Upper lobe of left lung (tissue), 6 donors: ENCODE data around the gene LSM14A. TPM values are rescaled to one million over a fixed set of nuclear protein-coding genes. Genes with fewer than 3 reads are reported as not detected.

ENCODE experiments used
- ATAC-seq, 2 donors: fragments of 200-7000 bp; cut with Tn5 transposase; one replicate each; pipeline ENCODE4 v1.9.1; 2022; ENCODE audit warnings: mild to moderate bottlenecking in 2 of 2, moderate library complexity in 2 of 2; ENCODE audit not compliant: low FRiP score in 2 of 2
- DNase-seq, 2 donors: peaks; one replicate each; pipeline ENCODE4 v3.0.0-alpha.2; 2019 to 2020
- H3K27ac ChIP-seq, 4 donors: fragments of 200-600 bp; sonication (generic); one replicate each; pipeline ENCODE4 v1.5.1; 2016 to 2019
- H3K27me3 ChIP-seq, 4 donors: fragments of 200-600 bp; sonication (generic); one replicate each; pipeline ENCODE4 v1.5.1; 2017 to 2019
- H3K36me3 ChIP-seq, 4 donors: fragments of 200-600 bp; sonication (generic); one replicate each; pipeline ENCODE4 v1.5.1; 2016 to 2019
- H3K4me1 ChIP-seq, 4 donors: fragments of 200-600 bp; sonication (generic); one replicate each; pipeline ENCODE4 v1.5.1; 2018 to 2019
- H3K4me3 ChIP-seq, 4 donors: fragments of 200-600 bp; sonication (generic); one replicate each; pipeline ENCODE4 v1.5.1; 2017 to 2019; ENCODE audit warnings: mild to moderate bottlenecking in 2 of 4, moderate library complexity in 1 of 4
- H3K9me3 ChIP-seq, 4 donors: fragments of 200-600 bp; sonication (generic); one replicate each; pipeline ENCODE4 v1.5.1; 2018 to 2019
- EP300 ChIP-seq, 4 donors: sonication (generic); formaldehyde crosslinking; IDR thresholded peaks; one replicate each; pipeline ENCODE4 v1.5.1; 2017; ENCODE audit warnings: antibody characterized with exemption in 4 of 4, control low read depth in 2 of 4
- POLR2A ChIP-seq, 4 donors: fragments of 450-650 bp; IDR thresholded peaks; one replicate each; pipeline ENCODE4 v1.5.1; 2016 to 2017; ENCODE audit warnings: antibody characterized with exemption in 4 of 4, mild to moderate bottlenecking in 2 of 4
- POLR2AphosphoS5 ChIP-seq, 2 donors: sonication (generic); formaldehyde crosslinking; IDR thresholded peaks; one replicate each; pipeline ENCODE4 v1.5.1; 2017; ENCODE audit warnings: antibody characterized with exemption in 2 of 2
- WGBS, 2 donors: methylation state at CpG; one replicate each; pipeline ENCODE4 v1.1.5; 2017 to 2018; 5-methylcytosine and 5-hydroxymethylcytosine counted together
- total RNA-seq, 6 donors: library from RNA; depleted of rRNA in 4 of 6; stranded (reverse); fragments of >200 nt in 4 of 6; gene quantifications; one replicate each; pipeline versions ENCODE4 v1.1.0 to v1.2.1, GENCODE V29; 2016 to 2021
- TF ChIP-seq, protein P1 (sequence below), 6 experiments: fragments of 450-650 bp in 4 of 6; fragments of 200-600 bp in 2 of 6; sonication (generic) in 2 of 6; IDR thresholded peaks; one replicate each; pipeline ENCODE4 v1.5.1; 2016 to 2019; ENCODE audit warnings: antibody characterized with exemption in 6 of 6
- donor health status: DM: no; HTN: no; CAD: no; lungs with moderate emphysema.
- donor health status: DM: no; HTN: yes; CAD: no; lungs with severe emphysema.

LSM14A gene
- total RNA-seq, 6 donors from 2014 or later: 85.2 to 212 (median 96.3) TPM

DNA sequence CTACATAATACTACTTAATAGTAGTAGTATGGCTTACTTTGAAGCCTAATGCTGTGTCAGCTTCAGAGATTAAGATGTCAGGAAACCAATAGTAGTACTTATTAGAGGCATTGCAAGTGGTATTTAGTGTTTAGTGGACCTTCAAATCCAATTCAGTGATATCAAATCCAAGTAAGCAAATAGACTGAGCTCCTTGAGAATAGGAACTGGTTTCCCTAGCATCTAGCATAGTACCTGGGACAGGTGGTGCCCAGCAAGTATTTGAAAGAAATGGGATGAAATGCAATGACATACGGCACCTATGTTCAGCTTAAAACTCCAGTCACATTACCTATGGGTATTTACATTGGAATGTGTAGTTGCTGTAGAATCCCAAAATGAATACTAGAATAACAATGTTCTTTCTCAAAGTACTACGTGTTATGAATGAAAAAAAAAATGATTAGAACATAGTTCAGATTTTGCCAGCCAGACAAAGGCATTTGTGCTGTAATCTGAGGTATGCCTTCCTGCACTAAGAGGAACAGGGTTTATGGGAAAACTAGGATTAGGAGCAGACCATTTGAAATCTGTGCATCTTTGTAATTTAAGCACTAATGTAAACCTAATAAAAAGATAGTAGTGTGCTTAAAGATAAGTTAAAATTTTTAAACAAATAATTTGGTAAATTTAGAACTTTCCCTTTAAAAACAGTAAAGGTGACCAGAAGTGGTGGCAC, 17.1 kb downstream of the LSM14A start:
- peaks cover 50 to 61% (median 56%) of the 10 kb centered on the region in 4 donors for H3K4me1 ChIP-seq
- no peak overlapping the region for H3K4me3 ChIP-seq
- TF ChIP-seq POLR2A (IDR thresholded peaks at IDR 0.05): no peak
- TF ChIP-seq EP300 (IDR thresholded peaks at IDR 0.05): no peak
- TF ChIP-seq, protein P1, sequence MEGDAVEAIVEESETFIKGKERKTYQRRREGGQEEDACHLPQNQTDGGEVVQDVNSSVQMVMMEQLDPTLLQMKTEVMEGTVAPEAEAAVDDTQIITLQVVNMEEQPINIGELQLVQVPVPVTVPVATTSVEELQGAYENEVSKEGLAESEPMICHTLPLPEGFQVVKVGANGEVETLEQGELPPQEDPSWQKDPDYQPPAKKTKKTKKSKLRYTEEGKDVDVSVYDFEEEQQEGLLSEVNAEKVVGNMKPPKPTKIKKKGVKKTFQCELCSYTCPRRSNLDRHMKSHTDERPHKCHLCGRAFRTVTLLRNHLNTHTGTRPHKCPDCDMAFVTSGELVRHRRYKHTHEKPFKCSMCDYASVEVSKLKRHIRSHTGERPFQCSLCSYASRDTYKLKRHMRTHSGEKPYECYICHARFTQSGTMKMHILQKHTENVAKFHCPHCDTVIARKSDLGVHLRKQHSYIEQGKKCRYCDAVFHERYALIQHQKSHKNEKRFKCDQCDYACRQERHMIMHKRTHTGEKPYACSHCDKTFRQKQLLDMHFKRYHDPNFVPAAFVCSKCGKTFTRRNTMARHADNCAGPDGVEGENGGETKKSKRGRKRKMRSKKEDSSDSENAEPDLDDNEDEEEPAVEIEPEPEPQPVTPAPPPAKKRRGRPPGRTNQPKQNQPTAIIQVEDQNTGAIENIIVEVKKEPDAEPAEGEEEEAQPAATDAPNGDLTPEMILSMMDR (IDR thresholded peaks at IDR 0.05): no peak
- TF ChIP-seq POLR2AphosphoS5 (IDR thresholded peaks at IDR 0.05): no peak
- no peak for DNase-seq
- H3K9me3 ChIP-seq: no peaks in the 10 kb centered on the region
- ATAC-seq: no peak
- H3K36me3 ChIP-seq: peaks cover 0 to 4% (median 3%) of the 10 kb centered on the region in 4 donors
- H3K27ac ChIP-seq: no peak overlapping the region
- 52 to 56% methylated on average over 2 of the region's 2 CpGs for whole genome bisulfite sequencing, 2 donors
- no peaks in the 10 kb centered on the region for H3K27me3 ChIP-seq

DNA sequence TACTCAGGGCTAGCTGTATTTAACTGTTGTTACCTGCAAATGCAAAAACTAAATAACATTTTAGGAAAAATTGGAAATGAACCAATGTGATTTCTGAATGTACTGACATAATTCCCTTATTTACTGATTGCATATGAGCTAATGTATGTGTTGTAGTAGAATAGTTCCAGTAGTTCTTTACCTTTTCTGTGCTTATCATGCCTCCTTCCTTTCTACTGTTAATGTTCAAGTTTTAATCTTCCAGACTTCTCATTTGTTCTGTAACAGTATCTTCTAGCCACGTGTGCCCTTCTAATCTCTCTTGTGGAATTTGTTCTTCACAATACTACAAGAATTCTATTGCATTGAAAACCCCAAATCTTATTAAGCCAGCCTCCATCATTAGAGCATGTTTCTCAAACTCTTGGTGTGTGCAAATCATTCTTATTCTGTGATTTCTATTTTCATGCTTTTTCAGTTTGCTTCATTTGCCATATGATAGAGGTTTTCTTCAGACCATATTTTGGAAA, 17.7 kb downstream of the LSM14A start:
- Histone ChIP-seq H3K4me1 (peaks cover 44 to 55% (median 50%) of the 10 kb centered on the region in 4 donors), H3K9me3 (no peaks in the 10 kb centered on the region), H3K4me3 (no peak overlapping the region), H3K27me3 (no peaks in the 10 kb centered on the region), H3K36me3 (peaks cover 5 to 11% (median 8%) of the 10 kb centered on the region in 4 donors), H3K27ac (no peak overlapping the region)
- WGBS, 2 donors: 12 to 24% methylated on average over 1 of the region's 1 CpG
- no peak for ATAC-seq
- no peak for TF ChIP-seq POLR2A (IDR thresholded peaks at IDR 0.05)
- TF ChIP-seq EP300 (IDR thresholded peaks at IDR 0.05): no peak
- TF ChIP-seq, protein P1 (IDR thresholded peaks at IDR 0.05): no peak
- no peak for TF ChIP-seq POLR2AphosphoS5 (IDR thresholded peaks at IDR 0.05)
- no peak for DNase-seq

DNA sequence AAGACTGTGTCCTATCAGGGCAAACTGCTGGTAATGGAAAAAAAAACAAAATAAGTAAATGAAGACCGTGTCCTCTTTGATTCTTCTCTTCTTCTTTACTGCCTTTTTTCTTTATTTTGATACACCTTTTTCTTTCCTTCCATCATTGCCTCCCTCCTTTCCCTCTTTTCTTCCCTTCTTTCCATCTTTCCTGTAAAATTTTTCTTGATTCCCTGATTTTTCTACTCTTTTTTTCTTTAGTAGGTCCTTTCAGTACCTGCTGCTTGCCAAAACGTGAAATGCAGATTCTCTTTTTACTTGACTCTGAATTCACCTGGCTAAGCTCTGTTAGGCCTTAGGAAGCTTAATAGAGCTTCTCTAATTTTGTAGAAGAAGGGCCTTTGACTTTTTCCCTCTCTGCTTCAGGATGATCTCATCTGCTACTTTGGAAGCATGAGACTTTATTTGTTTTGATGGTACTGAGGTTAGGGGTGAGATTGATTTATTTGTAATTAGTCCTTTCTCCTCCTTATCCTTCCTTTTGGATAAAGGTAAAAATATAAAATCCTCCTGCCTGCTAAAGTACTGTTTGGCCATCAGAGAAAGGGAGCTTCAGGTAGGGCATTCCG, 19.2 kb downstream of the LSM14A start:
- DNase-seq (no peak), ATAC-seq (no peak)
- Histone ChIP-seq H3K36me3 (peaks cover 14 to 24% (median 16%) of the 10 kb centered on the region in 4 donors), H3K9me3 (no peaks in the 10 kb centered on the region), H3K27ac (no peak overlapping the region), H3K4me1 (peaks cover 34 to 40% (median 39%) of the 10 kb centered on the region in 4 donors), H3K4me3 (no peak overlapping the region), H3K27me3 (no peaks in the 10 kb centered on the region)
- TF ChIP-seq POLR2A (IDR thresholded peaks at IDR 0.05) (no peak), EP300 (IDR thresholded peaks at IDR 0.05) (no peak), POLR2AphosphoS5 (IDR thresholded peaks at IDR 0.05) (no peak)
- TF ChIP-seq, protein P1 (IDR thresholded peaks at IDR 0.05): no peak
- 77 to 84% methylated on average over 3 of the region's 3 CpGs for WGBS, 2 donors

DNA sequence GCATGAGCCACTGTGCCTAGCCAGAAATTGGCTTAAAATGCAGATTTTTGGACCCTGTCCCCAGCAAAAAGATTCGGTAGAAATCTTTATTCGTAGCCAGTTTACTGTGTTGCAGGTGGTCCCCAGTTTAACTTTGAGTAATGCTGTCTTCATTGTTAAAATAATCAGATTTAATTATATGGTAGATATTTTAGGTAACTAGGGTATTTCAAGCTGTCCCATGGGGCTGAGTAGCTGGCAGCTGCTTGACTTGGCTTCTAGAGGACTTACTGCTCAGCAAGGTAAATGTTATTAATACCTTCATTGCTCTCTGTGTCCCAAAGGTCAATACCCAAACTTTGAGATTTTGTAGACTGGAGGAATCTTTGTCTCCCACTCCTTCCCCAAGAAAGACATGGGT, 21.1 kb downstream of the LSM14A start:
- Histone ChIP-seq H3K27ac (no peak overlapping the region), H3K4me3 (no peak overlapping the region), H3K27me3 (no peaks in the 10 kb centered on the region), H3K4me1 (peaks cover 24 to 28% (median 25%) of the 10 kb centered on the region in 4 donors), H3K36me3 (peaks cover 23 to 44% (median 33%) of the 10 kb centered on the region in 4 donors), H3K9me3 (no peaks in the 10 kb centered on the region)
- no peak for ATAC-seq
- no peak for TF ChIP-seq EP300 (IDR thresholded peaks at IDR 0.05)
- TF ChIP-seq, protein P1 (IDR thresholded peaks at IDR 0.05): no peak
- TF ChIP-seq POLR2A (IDR thresholded peaks at IDR 0.05): no peak
- TF ChIP-seq POLR2AphosphoS5 (IDR thresholded peaks at IDR 0.05): no peak
- WGBS, 2 donors: 82 to 92% methylated on average over 2 of the region's 2 CpGs
- DNase-seq: no peak
